Loucy (cell line): ENCODE data around the gene SMYD2.

Experiments used
- H2AFZ ChIP-seq: fragments of 200-600 bp; sonication (generic); 2 replicates; pipeline ENCODE4 v1.6.0; 2016; ENCODE audit warnings: antibody characterized with exemption, mild to moderate bottlenecking, low read length, moderate library complexity
- H3F3A ChIP-seq: fragments of 200-600 bp; 2 replicates; pipeline ENCODE4 v1.6.0; 2016; ENCODE audit warnings: antibody characterized with exemption, low read depth, mild to moderate bottlenecking
- H3K27me3 ChIP-seq: fragments of 200-600 bp; sonication (generic); 2 replicates; pipeline ENCODE4 v1.6.1; 2014; ENCODE audit warnings: low read length, mild to moderate bottlenecking; ENCODE audit not compliant: insufficient read depth, poor library complexity, severe bottlenecking
- H3K36me3 ChIP-seq: fragments of 200-600 bp; sonication (generic); 2 replicates; pipeline ENCODE4 v1.6.1; 2016; ENCODE audit warnings: low read length; ENCODE audit not compliant: insufficient read depth
- H3K4me1 ChIP-seq: fragments of 200-600 bp; sonication (generic); 2 replicates; pipeline ENCODE4 v1.5.1; 2014; ENCODE audit warnings: low read length, mild to moderate bottlenecking; ENCODE audit not compliant: insufficient read depth, poor library complexity, severe bottlenecking
- H3K4me2 ChIP-seq: fragments of 200-600 bp; sonication (generic); 2 replicates; pipeline ENCODE4 v1.6.0; 2014; ENCODE audit warnings: antibody characterized with exemption, low read length, low read depth, mild to moderate bottlenecking; ENCODE audit not compliant: poor library complexity, severe bottlenecking
- H3K4me3 ChIP-seq: fragments of 200-600 bp; sonication (generic); 2 replicates; pipeline ENCODE4 v1.5.1; 2014; ENCODE audit warnings: low read length, mild to moderate bottlenecking, mixed read lengths; ENCODE audit not compliant: poor library complexity, severe bottlenecking
- H3K79me2 ChIP-seq: fragments of 200-600 bp; sonication (generic); 2 replicates; pipeline ENCODE4 v1.6.1; 2014; ENCODE audit warnings: low read length; ENCODE audit not compliant: insufficient read depth
- H3K9ac ChIP-seq: fragments of 200-600 bp; sonication (generic); 2 replicates; pipeline ENCODE4 v1.6.0; 2014; ENCODE audit warnings: mild to moderate bottlenecking, low read depth, low read length, moderate library complexity; ENCODE audit not compliant: poor library complexity, severe bottlenecking
- H3K9me2 ChIP-seq: fragments of 200-600 bp; sonication (generic); replicated peaks from 2 replicates; pipeline ENCODE4 v1.6.1; 2016; ENCODE audit warnings: low read depth, low read length, mixed read lengths
- H3K9me3 ChIP-seq: fragments of 200-600 bp; sonication (generic); 2 replicates; pipeline ENCODE4 v1.6.1; 2014; ENCODE audit warnings: mild to moderate bottlenecking, antibody characterized with exemption, low read length, low read depth; ENCODE audit not compliant: insufficient read depth
- H4K20me1 ChIP-seq: fragments of 200-600 bp; sonication (generic); 2 replicates; pipeline ENCODE4 v1.6.0; 2014; ENCODE audit warnings: antibody characterized with exemption, low read length, mild to moderate bottlenecking; ENCODE audit not compliant: insufficient read depth, poor library complexity, severe bottlenecking
- EZH2phosphoT487 ChIP-seq: fragments of 200-600 bp; IDR thresholded peaks from 2 replicates; pipeline ENCODE4 v1.6.1; 2018; ENCODE audit warnings: antibody characterized with exemption, mild to moderate bottlenecking, moderate library complexity, borderline replicate concordance
- TF ChIP-seq, protein P1 (sequence below): fragments of 200-600 bp; sonication (generic); conservative IDR thresholded peaks from 2 replicates; pipeline ENCODE4 v1.5.1; 2014; ENCODE audit warnings: mild to moderate bottlenecking, antibody characterized with exemption, low read length

SMYD2 gene, protein sequence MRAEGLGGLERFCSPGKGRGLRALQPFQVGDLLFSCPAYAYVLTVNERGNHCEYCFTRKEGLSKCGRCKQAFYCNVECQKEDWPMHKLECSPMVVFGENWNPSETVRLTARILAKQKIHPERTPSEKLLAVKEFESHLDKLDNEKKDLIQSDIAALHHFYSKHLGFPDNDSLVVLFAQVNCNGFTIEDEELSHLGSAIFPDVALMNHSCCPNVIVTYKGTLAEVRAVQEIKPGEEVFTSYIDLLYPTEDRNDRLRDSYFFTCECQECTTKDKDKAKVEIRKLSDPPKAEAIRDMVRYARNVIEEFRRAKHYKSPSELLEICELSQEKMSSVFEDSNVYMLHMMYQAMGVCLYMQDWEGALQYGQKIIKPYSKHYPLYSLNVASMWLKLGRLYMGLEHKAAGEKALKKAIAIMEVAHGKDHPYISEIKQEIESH

GRCh38 chr1:214281021-214281719 lies at the start of gene SMYD2:
TSS of gene SMYD2 (plus strand) at chr1:214281159. CDS start at chr1:214281255, 96 bp downstream.
- Histone ChIP-seq H3K79me2 (peaks cover 60% of the 10 kb centered on the region), H3K4me1 (peaks cover 74% of the 10 kb centered on the region), H3K4me2 (peak within 1 kb of the TSS; percentile 98), H3K36me3 (no peaks in the 10 kb centered on the region), H4K20me1 (no peaks in the 10 kb centered on the region), H3K9me2 (no peaks in the 10 kb centered on the region), H3K9me3 (no peaks in the 10 kb centered on the region), H3K27me3 (no peaks in the 10 kb centered on the region), H3F3A (peaks cover 17% of the 10 kb centered on the region), H3K4me3 (peak within 1 kb of the TSS; percentile 94), H2AFZ (peak within 1 kb of the TSS; percentile 73), H3K9ac (peak within 1 kb of the TSS; percentile 88)
- TF ChIP-seq, protein P1, sequence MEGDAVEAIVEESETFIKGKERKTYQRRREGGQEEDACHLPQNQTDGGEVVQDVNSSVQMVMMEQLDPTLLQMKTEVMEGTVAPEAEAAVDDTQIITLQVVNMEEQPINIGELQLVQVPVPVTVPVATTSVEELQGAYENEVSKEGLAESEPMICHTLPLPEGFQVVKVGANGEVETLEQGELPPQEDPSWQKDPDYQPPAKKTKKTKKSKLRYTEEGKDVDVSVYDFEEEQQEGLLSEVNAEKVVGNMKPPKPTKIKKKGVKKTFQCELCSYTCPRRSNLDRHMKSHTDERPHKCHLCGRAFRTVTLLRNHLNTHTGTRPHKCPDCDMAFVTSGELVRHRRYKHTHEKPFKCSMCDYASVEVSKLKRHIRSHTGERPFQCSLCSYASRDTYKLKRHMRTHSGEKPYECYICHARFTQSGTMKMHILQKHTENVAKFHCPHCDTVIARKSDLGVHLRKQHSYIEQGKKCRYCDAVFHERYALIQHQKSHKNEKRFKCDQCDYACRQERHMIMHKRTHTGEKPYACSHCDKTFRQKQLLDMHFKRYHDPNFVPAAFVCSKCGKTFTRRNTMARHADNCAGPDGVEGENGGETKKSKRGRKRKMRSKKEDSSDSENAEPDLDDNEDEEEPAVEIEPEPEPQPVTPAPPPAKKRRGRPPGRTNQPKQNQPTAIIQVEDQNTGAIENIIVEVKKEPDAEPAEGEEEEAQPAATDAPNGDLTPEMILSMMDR: no peak
- no peak for TF ChIP-seq EZH2phosphoT487

DNA sequence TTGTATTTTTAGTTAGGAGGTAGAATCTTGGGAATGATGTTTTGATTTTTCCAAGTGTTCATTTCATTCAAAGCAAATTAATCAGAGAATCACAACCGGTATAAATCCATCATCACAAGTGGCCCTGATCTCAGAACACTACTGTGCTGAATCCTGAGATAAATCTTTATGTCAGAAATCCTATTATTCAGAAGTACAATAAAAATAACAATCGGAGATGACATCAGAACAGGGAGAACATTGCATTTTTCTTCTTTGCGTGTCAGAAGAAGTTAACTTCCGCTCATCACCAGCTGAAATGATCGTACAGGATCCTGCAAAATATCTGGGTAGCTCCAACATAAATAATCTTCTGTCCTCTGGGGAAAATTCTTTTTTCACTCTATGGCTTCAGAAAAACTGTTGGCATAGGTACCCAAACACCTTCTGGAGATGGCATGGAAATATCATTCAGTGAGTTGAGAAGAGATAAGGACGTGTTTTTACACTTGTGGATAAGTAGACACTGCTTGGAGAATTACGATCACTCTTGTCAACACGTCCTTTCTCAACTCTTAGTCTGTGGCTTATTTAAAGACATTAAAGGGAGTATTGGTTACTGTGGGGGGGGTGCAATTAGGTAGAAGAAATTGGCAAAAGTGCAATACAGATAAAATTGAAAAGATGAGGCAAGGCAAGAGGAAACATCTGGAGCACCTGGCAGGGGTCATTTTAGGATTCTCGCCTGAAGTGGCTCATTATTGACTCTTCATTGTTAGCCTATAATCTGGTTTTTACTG lies 46.9 kb upstream of the SMYD2 start:
- Histone ChIP-seq H3K79me2 (no peaks in the 10 kb centered on the region), H3K9ac (no peak overlapping the region), H3K27me3 (no peaks in the 10 kb centered on the region), H3K4me1 (peaks cover 9% of the 10 kb centered on the region), H3K4me3 (no peak overlapping the region), H4K20me1 (no peaks in the 10 kb centered on the region), H3K4me2 (peak overlapping the region; percentile 12), H3K9me3 (no peaks in the 10 kb centered on the region), H3K36me3 (no peaks in the 10 kb centered on the region), H3F3A (no peaks in the 10 kb centered on the region), H3K9me2 (no peaks in the 10 kb centered on the region), H2AFZ (peak overlapping the region; percentile 69; the same call in 1 of the 2 replicates)
- TF ChIP-seq, protein P1: no peak
- no peak for TF ChIP-seq EZH2phosphoT487

DNA sequence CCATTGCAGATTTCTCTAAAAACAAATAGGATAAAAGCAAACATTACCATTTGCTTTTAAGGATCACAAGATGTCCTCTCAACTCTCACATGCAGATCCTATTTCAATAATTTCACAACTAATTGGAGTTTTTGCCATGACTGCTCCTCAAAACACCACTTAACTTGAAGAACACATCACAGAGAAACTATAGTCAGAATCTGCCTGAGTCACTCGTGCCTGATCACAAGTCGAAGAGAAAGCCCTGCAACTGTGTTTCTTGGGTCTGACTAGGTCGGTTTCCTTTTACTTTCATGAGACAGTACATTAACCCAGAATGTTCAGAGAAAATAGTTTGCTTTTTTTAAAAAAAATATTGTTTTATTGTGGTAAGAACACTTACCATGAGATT lies 46.3 kb upstream of the SMYD2 start:
- H3K9ac ChIP-seq: no peak overlapping the region
- H3K27me3 ChIP-seq: no peaks in the 10 kb centered on the region
- no peaks in the 10 kb centered on the region for H3K9me3 ChIP-seq
- peak overlapping the region; percentile 12 for H3K4me2 ChIP-seq
- no peak overlapping the region for H3K4me3 ChIP-seq
- peaks cover 9% of the 10 kb centered on the region for H3K4me1 ChIP-seq
- no peaks in the 10 kb centered on the region for H3K9me2 ChIP-seq
- H4K20me1 ChIP-seq: no peaks in the 10 kb centered on the region
- no peaks in the 10 kb centered on the region for H3K79me2 ChIP-seq
- no peak for TF ChIP-seq EZH2phosphoT487
- TF ChIP-seq, protein P1: no peak
- no peaks in the 10 kb centered on the region for H3F3A ChIP-seq
- H3K36me3 ChIP-seq: no peaks in the 10 kb centered on the region
- H2AFZ ChIP-seq: peak overlapping the region; percentile 69; the same call in 1 of the 2 replicates
